GM21576 (cell line): ENCODE results near the gene SARS1.
"Not testable (repeated sequence)": the region's sequence is repeated elsewhere in the genome, so short reads cannot be mapped to it uniquely, and the experiment has no call there.

Source experiments
- ATAC-seq: cut with Tn5 transposase; IDR thresholded peaks from one replicate; pipeline ENCODE4 v1.9.1; 2021; ENCODE audit warnings: mild to moderate bottlenecking, moderate library complexity; ENCODE audit not compliant: unreplicated experiment

SARS1 gene

GRCh38 chr1:109191891-109192290, 21.8 kb upstream of the SARS1 start:
- no peak for ATAC-seq

GRCh38 chr1:109192433-109192832, 21.3 kb upstream of the SARS1 start:
- no peak for ATAC-seq

GRCh38 chr1:109193653-109194590, 19.8 kb upstream of the SARS1 start:
- ATAC-seq: no peak

- ATAC-seq: no peak
Observed at GRCh38 chr1:109197158-109198042, 16.3 kb upstream of the SARS1 start.

GRCh38 chr1:109198043-109198695, 15.5 kb upstream of the SARS1 start:
- no peak for ATAC-seq

- ATAC-seq: no peak
Observed at GRCh38 chr1:109198745-109199144, 15.0 kb upstream of the SARS1 start.

- ATAC-seq: no peak
Observed at GRCh38 chr1:109199710-109200109, 14.0 kb upstream of the SARS1 start.

- ATAC-seq: no peak
Observed at GRCh38 chr1:109201123-109201703, 12.5 kb upstream of the SARS1 start.

GRCh38 chr1:109204484-109204883, 9.2 kb upstream of the SARS1 start:
- no peak for ATAC-seq

- ATAC-seq: no peak
Observed at GRCh38 chr1:109206339-109206738, 7.4 kb upstream of the SARS1 start.

- no peak for ATAC-seq
Observed at GRCh38 chr1:109207467-109208103, 6.1 kb upstream of the SARS1 start.

GRCh38 chr1:109208394-109208793, 5.3 kb upstream of the SARS1 start:
- no peak for ATAC-seq

GRCh38 chr1:109208836-109209463, 4.8 kb upstream of the SARS1 start:
- no peak for ATAC-seq

- ATAC-seq: no peak
Observed at GRCh38 chr1:109210058-109210457, 3.7 kb upstream of the SARS1 start.

GRCh38 chr1:109213345-109213823, 334 bp upstream of the SARS1 start:
- no peak for ATAC-seq

GRCh38 chr1:109214695-109215623, 1.2 kb downstream of the SARS1 start:
- ATAC-seq: no peak

- ATAC-seq: no peak
Observed at GRCh38 chr1:109216662-109217061, 2.9 kb downstream of the SARS1 start.

GRCh38 chr1:109218516-109218915, 4.8 kb downstream of the SARS1 start:
- no peak for ATAC-seq

GRCh38 chr1:109221201-109221600, 7.5 kb downstream of the SARS1 start:
- not testable (repeated sequence) for ATAC-seq
